T-helper 1 cell treated with Interleukin-12 subunit alpha and Interleukin-12 subunit beta and Interleukin-4 antibody, amounts not matched to agents 30 ng/mL and 1 ng/mL, for 36 hours (primary cell): ENCODE measurements around the gene CTTNBP2NL. TPM values are rescaled to one million over a fixed set of nuclear protein-coding genes. Genes with fewer than 3 reads are reported as not detected.

ENCODE experiments used
- intact Hi-C: fragments of 100-400 bp; cut with micrococcal nuclease; formaldehyde crosslinking; loops from one replicate; pipeline ENCODE4 v1.15.1; 2024
- total RNA-seq: library from RNA; stranded (reverse); gene quantifications from 2 replicates; pipeline ENCODE4 v1.2.3, GENCODE V29; 2022

Gene CTTNBP2NL
- total RNA-seq, 1 donor from 2014 or later: 3.1 TPM

- intact Hi-C loops: loop anchor here (10.0 kb wide), 2 partner anchors 170 to 450 kb away; partner anchors contain the start of genes MOV10 and SLC16A1
Observed at GRCh38 chr1:112504661-112505399, 108.8 kb downstream of the CTTNBP2NL start.

GRCh38 chr1:112505400-112505785 is 109.4 kb downstream of the CTTNBP2NL start:
- intact Hi-C loops: loop anchor here (10.0 kb wide), 2 partner anchors 169 to 449 kb away; partner anchors contain the start of genes MOV10 and SLC16A1

GRCh38 chr1:112505878-112506277 is 109.9 kb downstream of the CTTNBP2NL start:
- intact Hi-C loops: loop anchor here (10.0 kb wide), 2 partner anchors 169 to 449 kb away; partner anchors contain the start of genes MOV10 and SLC16A1

- intact Hi-C loops: loop anchor here (10.0 kb wide), 2 partner anchors 168 to 448 kb away; partner anchors contain the start of genes MOV10 and SLC16A1
Observed at GRCh38 chr1:112506306-112506705, 110.3 kb downstream of the CTTNBP2NL start.

GRCh38 chr1:112506731-112507130 is 110.7 kb downstream of the CTTNBP2NL start:
- intact Hi-C loops: loop anchor here (1.0 to 10.0 kb wide), 3 partner anchors 168 to 448 kb away; partner anchors contain the start of genes MOV10 and SLC16A1

GRCh38 chr1:112507336-112507735 is 111.3 kb downstream of the CTTNBP2NL start:
- intact Hi-C loops: loop anchor here (1.0 to 10.0 kb wide), 3 partner anchors 167 to 447 kb away; partner anchors contain the start of genes MOV10 and SLC16A1

GRCh38 chr1:112507921-112508277 is 111.9 kb downstream of the CTTNBP2NL start:
- intact Hi-C loops: loop anchor here (1.0 to 10.0 kb wide), 6 partner anchors 41 to 447 kb away; partner anchors contain the start of genes MOV10 and SLC16A1

- intact Hi-C loops: loop anchor here (2.0 to 10.0 kb wide), 5 partner anchors 42 to 446 kb away; partner anchors contain the start of genes MOV10 and SLC16A1
Observed at GRCh38 chr1:112508278-112509004, 112.4 kb downstream of the CTTNBP2NL start, which contains the start of gene WNT2B. TSS of gene WNT2B (plus strand) at chr1:112508965. CDS start at chr1:112509263, 298 bp downstream.

- intact Hi-C loops: loop anchor here (2.0 to 10.0 kb wide), 5 partner anchors 42 to 446 kb away; partner anchors contain the start of genes MOV10 and SLC16A1
Observed at GRCh38 chr1:112509005-112509659, 113.1 kb downstream of the CTTNBP2NL start.

- intact Hi-C loops: loop anchor here (2.0 to 10.0 kb wide), 5 partner anchors 43 to 445 kb away; partner anchors contain the start of genes MOV10 and SLC16A1
Observed at GRCh38 chr1:112509660-112510178, 113.7 kb downstream of the CTTNBP2NL start.

GRCh38 chr1:112510340-112510739 is 114.3 kb downstream of the CTTNBP2NL start:
- intact Hi-C loops: no loop called here

Other genes starting within 250 kb of the CTTNBP2NL start
- 0.24 and 0.27 TPM in 2 replicates for gene WNT2B, start 112.8 kb downstream of the CTTNBP2NL start, total RNA-seq
- gene ST7L, start 222.9 kb downstream of the CTTNBP2NL start, total RNA-seq: 11.8 and 13.2 TPM in 2 replicates
- 249 TPM in 2 replicates for gene CAPZA1, start 223.6 kb downstream of the CTTNBP2NL start, total RNA-seq